GM21390 (cell line): ENCODE measurements around the gene CD70.
"Not testable (repeated sequence)": the region's sequence is repeated elsewhere in the genome, so short reads cannot be mapped to it uniquely, and the experiment has no call there.

ENCODE experiments used
- ATAC-seq: cut with Tn5 transposase; IDR thresholded peaks from one replicate; pipeline ENCODE4 v1.9.1; 2021; ENCODE audit not compliant: unreplicated experiment

CD70 gene

GRCh38 chr19:6572217-6572616 is 18.7 kb downstream of the CD70 start:
- no peak for ATAC-seq

GRCh38 chr19:6571167-6571566 is 19.8 kb downstream of the CD70 start:
- no peak for ATAC-seq

- ATAC-seq = no peak
These were observed 20.2 kb downstream of the CD70 start for GRCh38 chr19:6570764-6571163.

DNA sequence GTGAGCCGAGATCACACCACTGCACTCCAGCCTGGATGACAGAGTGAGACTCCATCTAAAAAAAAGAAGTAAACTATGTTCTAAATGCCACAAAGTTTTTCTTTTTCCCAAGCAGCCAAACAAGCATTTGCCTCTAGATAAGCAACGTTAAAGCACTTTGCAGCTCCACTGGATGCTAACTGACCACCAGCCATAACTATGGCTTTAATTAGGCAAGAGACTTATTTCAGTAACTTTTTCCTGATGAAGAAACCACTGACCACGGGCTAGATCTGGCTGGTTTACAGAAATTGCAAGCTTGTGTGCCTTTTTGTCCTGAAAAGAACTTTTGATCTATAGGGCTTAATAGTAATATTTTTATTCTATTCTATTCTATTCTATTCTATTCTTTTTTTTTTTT is 22.1 kb downstream of the CD70 start:
- no peak for ATAC-seq

GRCh38 chr19:6568010-6568526 is 22.9 kb downstream of the CD70 start:
- no peak for ATAC-seq

DNA sequence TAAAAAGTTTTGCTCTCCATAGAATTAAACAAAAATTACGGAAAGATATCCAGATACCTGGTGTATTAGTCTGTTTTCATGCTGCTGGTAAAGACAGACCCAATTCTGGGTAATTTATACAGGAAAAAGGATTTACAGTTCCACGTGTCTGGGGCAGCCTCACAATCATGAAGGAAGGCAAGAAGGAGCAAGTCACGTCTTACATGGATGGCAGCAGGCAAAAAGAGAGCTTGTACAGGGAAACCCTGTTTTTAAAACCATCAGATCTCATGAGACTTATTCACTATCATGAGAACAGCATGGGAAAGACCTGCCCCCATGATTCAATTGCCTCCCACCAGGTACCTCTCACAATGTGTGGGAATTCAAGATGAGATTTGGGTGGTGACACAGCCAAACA is 24.2 kb downstream of the CD70 start:
- not testable (repeated sequence) for ATAC-seq

GRCh38 chr19:6564393-6564792 is 26.6 kb downstream of the CD70 start:
- ATAC-seq = no peak

DNA sequence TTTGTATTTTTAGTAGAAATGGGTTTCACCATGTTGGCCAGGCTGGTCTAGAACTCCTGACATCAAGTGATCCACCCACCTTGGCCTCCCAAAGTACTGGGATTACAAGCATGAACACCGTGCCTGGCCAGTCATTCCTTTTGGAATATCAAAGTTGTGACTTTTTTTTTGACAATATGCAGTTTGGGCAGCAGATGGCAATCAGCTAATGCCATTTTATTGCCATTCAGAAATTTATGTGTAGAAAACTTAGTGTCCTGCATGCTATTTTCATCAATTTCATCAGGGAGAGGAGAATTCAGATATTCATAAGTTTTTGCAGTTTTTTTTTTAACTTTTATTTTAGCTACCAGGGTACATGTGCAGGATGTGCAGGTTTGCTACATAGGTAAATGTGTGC is 28.5 kb downstream of the CD70 start:
- ATAC-seq = not testable (repeated sequence)

GRCh38 chr19:6556480-6557195 is 34.3 kb downstream of the CD70 start:
- ATAC-seq = no peak

DNA sequence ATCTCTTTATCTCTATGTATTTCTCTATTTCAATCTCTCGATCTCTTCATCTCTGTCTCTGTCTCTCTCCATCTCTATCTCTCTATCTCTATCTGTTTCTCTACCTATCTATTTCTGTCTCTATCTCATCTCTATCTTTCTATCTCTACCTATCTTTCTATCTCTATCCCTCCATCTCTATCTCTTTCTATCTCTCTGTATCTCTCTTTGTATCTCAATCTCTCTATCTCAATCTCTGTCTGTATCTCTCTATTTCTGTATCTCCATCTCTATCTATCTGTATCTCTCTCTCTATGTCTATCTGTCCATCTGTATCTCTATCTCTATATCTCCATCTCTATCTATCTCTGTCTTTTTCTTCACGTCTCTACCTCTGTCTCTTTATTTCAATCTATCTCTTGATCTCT is 34.9 kb downstream of the CD70 start:
- no peak for ATAC-seq

- no peak for ATAC-seq
These were observed 39.1 kb downstream of the CD70 start for GRCh38 chr19:6551607-6552450.

DNA sequence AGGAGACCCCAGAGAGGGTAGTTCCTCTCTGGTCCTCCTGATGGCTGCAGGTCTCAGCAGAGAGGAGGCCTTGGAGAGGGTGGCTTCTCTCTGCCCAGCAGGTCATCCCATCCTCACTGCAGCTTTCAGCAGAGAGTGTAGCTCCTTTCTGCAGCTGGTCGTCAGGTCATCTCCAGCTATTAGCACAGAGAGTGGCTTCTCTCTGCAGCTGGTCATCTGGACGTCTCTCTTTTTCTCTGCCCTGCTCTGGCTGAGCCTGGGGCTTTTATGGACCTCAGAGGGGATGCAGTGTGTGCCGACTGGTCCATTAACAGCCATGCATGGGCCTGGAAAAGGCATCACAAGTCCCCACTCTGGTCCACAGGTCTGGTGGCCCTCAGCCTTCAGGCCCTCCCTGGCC is 39.9 kb downstream of the CD70 start:
- ATAC-seq = no peak

- ATAC-seq = not testable (repeated sequence)
These were observed 40.3 kb downstream of the CD70 start for GRCh38 chr19:6550679-6551078.

DNA sequence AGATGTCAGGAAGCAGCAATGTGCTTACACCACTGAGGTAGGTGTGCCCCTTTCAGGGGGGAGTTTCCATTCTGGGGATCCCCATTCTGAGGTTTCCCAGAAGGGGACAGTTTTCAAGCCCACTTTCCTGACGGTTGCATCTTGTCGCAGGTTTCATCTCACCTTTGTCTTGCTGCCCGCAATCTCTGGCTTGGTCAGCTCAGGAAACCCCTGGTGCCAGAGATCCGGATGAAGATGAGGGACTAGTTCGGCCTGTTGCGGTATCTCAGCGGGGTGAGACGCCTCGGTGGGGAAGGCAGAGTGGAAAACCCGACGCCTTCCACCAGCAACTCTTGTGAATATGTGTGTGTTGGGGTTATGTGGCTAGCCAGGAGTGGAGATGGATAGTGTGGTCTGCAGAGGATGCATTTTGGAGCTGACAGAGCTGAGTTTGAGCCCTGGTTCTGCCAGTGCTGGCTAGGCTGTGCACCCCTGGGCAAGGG is 47.0 kb downstream of the CD70 start:
- no peak for ATAC-seq

GRCh38 chr19:6540918-6541689 is 49.8 kb downstream of the CD70 start:
- no peak for ATAC-seq

DNA sequence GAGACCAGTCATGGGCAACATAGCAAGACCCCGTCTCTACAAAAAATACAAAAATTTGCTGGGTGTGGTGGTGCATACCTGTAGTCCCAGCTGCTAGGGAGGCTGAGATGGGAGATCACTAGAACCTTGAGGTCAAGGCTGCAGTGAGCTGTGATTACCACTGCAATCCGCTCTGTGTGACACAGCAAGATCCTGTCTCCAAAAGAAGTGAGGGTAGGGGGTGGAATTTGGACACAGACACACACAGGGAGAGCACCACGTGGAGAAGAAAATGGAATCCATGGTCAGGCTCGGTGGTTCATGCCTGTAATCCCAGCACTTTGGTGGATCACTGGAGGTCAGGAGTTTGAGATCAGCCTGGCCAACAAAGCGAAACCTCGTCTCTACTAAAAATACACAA is 51.4 kb downstream of the CD70 start:
- no peak for ATAC-seq
